Measurements from ENCODE around the gene PRAMEF10.
"Not testable (repeated sequence)": the region's sequence is repeated elsewhere in the genome, so short reads cannot be mapped to it uniquely, and the experiment has no call there.

Gene PRAMEF10, protein sequence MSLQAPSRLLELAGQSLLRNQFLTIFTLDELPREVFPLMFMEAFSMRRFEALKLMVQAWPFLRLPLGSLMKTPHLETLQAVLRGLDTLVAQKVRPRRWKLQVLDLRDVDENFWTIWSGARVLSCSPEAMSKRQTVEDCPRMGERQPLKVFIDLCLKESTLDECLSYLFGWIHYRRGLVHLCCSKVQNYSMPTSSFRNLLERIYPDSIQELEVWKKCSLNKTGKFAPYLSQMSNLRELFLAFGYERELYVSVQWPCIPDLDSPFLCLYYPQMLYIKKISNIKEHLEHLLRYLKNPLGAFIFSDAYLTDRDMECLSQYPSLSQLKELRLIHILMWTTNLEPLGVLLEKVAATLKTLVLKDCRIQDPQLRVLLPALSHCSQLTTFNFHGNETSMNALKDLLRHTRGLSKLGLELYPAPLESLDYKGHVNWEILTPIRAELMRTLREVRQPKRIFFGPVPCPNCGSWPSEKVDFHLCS

GRCh38 chr1:12898170-12898569 lies at the start of gene PRAMEF10:
PRAMEF10 (minus strand) TSS chr1:12898270; CDS start chr1:12895847, 2,423 bp downstream.
- not testable (repeated sequence) for DNase-seq

- not testable (repeated sequence) for DNase-seq
Observed at GRCh38 chr1:12947480-12947879, 49.4 kb upstream of the PRAMEF10 start, which contains the start of gene PRAMEF6. PRAMEF6 (minus strand) TSS chr1:12947580; CDS start chr1:12942518, 5,062 bp downstream.

GRCh38 chr1:12924368-12924767 lies 26.3 kb upstream of the PRAMEF10 start:
- DNase-seq, result not testable (repeated sequence)

DNA sequence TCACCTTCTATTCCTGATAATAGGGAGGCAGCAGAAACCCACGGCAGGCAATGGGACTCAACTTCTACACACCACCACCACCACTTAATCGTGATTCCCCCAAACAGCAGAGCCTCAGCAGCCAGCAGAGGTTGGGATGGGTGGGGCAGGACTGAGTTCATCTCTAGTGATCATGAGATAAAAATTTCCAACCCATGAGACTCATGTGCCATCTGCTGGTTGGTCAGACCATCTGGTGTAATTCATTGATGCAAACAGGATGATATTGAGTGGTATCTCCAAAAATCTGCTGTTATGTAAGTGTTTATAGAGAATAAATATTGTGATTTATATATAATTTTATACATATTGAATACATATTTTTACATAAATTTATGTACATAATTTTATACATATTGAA lies 23.7 kb upstream of the PRAMEF10 start:
- DNase-seq, result not testable (repeated sequence)

DNA sequence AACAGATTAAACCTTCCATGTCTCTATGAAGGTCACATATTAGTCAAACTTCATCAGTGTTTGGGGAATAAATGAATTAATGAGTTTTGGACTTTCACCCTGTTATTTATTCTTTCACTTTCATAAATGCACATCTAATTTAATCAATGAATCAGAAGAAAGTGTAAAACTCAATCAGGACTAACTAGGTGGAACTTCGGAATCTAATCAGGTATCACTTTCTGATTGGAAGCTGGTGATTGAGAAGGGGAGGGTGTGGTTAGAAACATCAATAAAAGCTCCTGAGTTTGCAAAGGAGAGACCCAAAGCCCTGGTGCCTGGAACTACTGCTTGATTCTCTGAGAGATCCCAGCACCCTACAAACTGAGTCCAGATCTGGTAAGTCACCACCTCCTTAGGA lies 18.2 kb upstream of the PRAMEF10 start, which contains the start of gene PRAMEF7:
TSS of gene PRAMEF7 (plus strand) at position 301 of the 400 bp plus-strand sequence. CDS start 1,083 bp downstream, outside the sequence.
- not testable (repeated sequence) for DNase-seq

DNA sequence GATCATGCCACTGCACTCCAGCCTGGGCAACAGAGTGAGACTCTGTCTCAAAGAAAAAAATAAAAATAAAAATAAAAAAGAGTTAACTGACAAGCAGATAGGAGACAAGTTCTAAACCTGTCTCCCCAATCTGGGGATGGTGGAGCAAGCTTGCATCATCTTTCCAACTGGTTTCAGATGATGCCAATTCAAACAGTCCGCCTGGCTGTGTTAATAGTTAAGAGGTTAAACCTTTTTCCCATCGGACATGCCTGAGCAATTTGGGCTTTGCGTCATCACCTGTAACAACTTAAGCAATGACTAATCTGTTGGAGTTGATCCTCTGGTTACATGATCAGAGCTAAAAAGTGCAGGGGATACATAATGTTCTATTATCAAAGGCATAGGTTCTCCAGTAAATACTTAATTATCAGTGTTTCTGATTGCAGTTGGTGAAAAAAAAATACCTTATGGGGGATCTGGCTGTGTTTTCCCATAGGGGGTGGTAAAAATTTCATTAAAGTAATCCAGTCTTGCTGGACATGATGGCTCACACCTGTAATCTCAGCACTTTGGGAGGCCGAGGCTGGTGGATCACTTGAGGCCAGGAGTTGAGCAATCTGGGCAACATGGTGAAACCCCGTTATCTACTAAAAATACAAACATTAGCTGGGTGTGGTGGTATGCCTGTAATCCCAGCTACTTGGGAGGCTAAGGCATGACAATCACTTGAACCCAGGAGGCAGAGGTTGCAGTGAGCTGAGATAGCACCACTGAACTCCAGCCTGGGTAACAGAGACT lies 5.9 kb upstream of the PRAMEF10 start:
- DNase-seq, result not testable (repeated sequence)

DNA sequence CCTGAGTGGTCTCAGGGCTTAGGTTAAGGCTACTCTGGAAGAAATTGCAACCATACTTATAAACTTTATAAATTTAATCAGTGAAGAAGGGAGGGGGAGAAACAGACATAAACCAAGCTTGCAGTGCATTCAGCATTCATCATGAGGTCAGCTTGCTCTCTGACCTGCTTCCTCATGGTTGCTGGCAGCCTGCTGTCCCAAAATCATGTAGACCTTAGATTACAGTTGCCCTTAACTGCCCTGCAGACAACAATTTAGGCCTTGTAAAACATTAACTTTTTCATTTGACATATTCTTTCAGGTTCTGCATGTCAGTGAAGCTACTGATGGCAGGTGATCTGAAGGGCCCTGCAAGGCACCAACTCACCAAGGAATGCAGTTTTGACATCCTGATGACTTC lies 1.1 kb upstream of the PRAMEF10 start:
- DNase-seq, result not testable (repeated sequence)

DNA sequence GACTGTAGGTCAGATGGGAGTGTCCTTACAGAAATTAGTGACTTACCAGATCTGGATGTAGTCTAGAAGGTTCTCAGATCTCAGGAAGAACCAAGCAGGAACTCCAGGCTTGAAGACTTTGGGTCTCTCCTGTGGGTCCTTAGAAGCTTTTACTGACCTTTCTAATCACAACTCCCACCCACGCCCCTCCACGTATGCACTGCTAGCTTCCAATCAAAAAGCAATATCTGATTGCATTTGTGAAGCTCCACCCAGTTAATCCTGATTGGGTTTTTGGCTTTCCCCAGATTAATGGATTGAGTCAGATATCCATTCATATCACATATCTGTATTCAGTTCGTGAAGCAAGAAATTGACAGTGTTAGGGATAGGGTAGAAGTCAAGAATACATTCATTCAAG lies 12.0 kb downstream of the PRAMEF10 start, which contains the start of gene PRAMEF4:
TSS of gene PRAMEF4 (minus strand) at position 101 of the 400 bp plus-strand sequence. CDS start 2,807 bp downstream, outside the sequence.
- DNase-seq, result not testable (repeated sequence)

GRCh38 chr1:12878453-12878852 lies 19.6 kb downstream of the PRAMEF10 start:
- DNase-seq, result not testable (repeated sequence)

- DNase-seq, result not testable (repeated sequence)
Observed at GRCh38 chr1:12863131-12863880, 34.8 kb downstream of the PRAMEF10 start.

- not testable (repeated sequence) for DNase-seq
Observed at GRCh38 chr1:12856786-12857185, 41.3 kb downstream of the PRAMEF10 start, which contains the start of gene PRAMEF2. PRAMEF2 (plus strand) TSS chr1:12857086; CDS start chr1:12859010, 1,924 bp downstream.

GRCh38 chr1:12851779-12852178 lies 46.3 kb downstream of the PRAMEF10 start:
- no peak for DNase-seq

DNA sequence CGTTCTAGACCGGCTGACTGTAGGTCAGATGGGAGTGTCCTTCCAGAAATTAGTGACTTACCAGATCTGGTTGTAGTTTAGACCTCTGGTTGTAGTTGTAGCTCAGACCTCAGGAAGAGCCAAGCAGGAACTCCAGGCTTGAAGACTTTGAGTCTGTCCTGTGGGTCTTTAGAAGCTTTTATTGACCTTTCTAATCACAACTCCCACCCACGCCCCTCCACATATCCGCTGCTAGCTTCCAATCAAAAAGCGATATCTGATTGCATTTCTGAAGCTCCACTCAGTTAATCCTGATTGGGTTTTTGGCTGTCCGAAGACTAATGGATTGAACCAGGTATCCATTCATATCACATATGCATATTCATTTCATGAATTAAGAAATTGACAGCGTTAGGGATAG lies 49.5 kb downstream of the PRAMEF10 start, which contains the start of gene HNRNPCL1:
TSS of gene HNRNPCL1 (minus strand) at position 101 of the 400 bp plus-strand sequence. CDS start 431 bp downstream, outside the sequence.
- DNase-seq, result not testable (repeated sequence)
